Measurements from ENCODE around the gene CAP1.
"Not testable (repeated sequence)": the region's sequence is repeated elsewhere in the genome, so short reads cannot be mapped to it uniquely, and the experiment has no call there.

CAP1 gene

GRCh38 chr1:40032240-40032891 is 8.2 kb upstream of the CAP1 start:
- peak; percentile 100 for DNase-seq

GRCh38 chr1:40034869-40035268 is 5.7 kb upstream of the CAP1 start:
- no peak for DNase-seq

- no peak for DNase-seq
Observed at GRCh38 chr1:40036574-40036973, 4.0 kb upstream of the CAP1 start.

GRCh38 chr1:40037254-40037653 is 3.3 kb upstream of the CAP1 start:
- not testable (repeated sequence) for DNase-seq

GRCh38 chr1:40038697-40039096 is 1.8 kb upstream of the CAP1 start:
- DNase-seq: no peak

- peak; percentile 100 for DNase-seq
Observed at GRCh38 chr1:40039245-40039756, 1.2 kb upstream of the CAP1 start.

- DNase-seq: peak; percentile 100
Observed at GRCh38 chr1:40039757-40040510, 595 bp upstream of the CAP1 start.

GRCh38 chr1:40041466-40041838 is 923 bp downstream of the CAP1 start:
- no peak for DNase-seq

GRCh38 chr1:40042341-40042740 is 1.8 kb downstream of the CAP1 start:
- DNase-seq: no peak

- no peak for DNase-seq
Observed at GRCh38 chr1:40044110-40044509, 3.6 kb downstream of the CAP1 start.

GRCh38 chr1:40045182-40045581 is 4.7 kb downstream of the CAP1 start:
- no peak for DNase-seq

- DNase-seq: no peak
Observed at GRCh38 chr1:40045766-40046165, 5.2 kb downstream of the CAP1 start.

- no peak for DNase-seq
Observed at GRCh38 chr1:40047276-40047675, 6.7 kb downstream of the CAP1 start.

GRCh38 chr1:40047769-40048168 is 7.2 kb downstream of the CAP1 start:
- no peak for DNase-seq

GRCh38 chr1:40049725-40050124 is 9.2 kb downstream of the CAP1 start:
- no peak for DNase-seq

GRCh38 chr1:40050863-40051262 is 10.3 kb downstream of the CAP1 start:
- no peak for DNase-seq

GRCh38 chr1:40053138-40053887 is 12.8 kb downstream of the CAP1 start:
- DNase-seq: no peak

- no peak for DNase-seq
Observed at GRCh38 chr1:40056519-40057309, 16.2 kb downstream of the CAP1 start.

- no peak for DNase-seq
Observed at GRCh38 chr1:40057310-40058030, 16.9 kb downstream of the CAP1 start.

GRCh38 chr1:40058097-40058452 is 17.5 kb downstream of the CAP1 start:
- DNase-seq: no peak

GRCh38 chr1:40058453-40059337 is 18.2 kb downstream of the CAP1 start:
- DNase-seq: no peak
